Transverse colon (tissue), 3 donors: ENCODE results near the gene TRIB2.

Source experiments
- EP300 ChIP-seq: sonication (generic); formaldehyde crosslinking; IDR thresholded peaks from one replicate; pipeline ENCODE4 v1.6.1; 2017; ENCODE audit warnings: antibody characterized with exemption, low read depth
- POLR2A ChIP-seq: fragments of 450-650 bp; IDR thresholded peaks from one replicate; pipeline ENCODE4 v1.6.1; 2016; ENCODE audit warnings: antibody characterized with exemption, mild to moderate bottlenecking, moderate library complexity
- TF ChIP-seq, protein P1 (sequence below), 5 experiments: fragments of 200-600 bp in 3 of 5; fragments of 450-650 bp in 2 of 5; sonication (generic) in 3 of 5; IDR thresholded peaks; 1 replicate in 2 of 5; 2 replicates in 3 of 5; pipeline ENCODE4 v1.5.1; 2016 to 2017; ENCODE audit warnings: antibody characterized with exemption in 5 of 5, inconsistent platforms in 3 of 5, mild to moderate bottlenecking in 2 of 5, moderate library complexity in 1 of 5

DNA sequence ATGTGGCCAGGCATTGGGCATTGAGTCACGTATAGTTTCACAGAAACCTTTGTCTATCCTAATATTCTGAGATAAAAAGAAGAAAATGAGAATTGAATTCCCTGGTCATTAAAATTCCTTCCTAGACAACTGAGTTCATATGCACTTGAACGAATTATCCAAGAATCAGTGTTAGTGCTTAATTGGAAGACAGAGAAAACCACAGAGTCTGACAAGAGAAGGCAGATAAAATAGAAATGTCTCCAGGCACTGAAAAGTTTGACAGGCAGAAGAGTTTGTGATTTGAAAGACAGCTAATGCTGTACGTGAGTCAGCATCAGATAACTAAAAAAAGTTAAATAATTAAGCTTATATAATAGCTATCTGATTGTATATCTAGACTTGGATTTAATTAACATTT is 47.7 kb upstream of the TRIB2 start:
- TF ChIP-seq, protein P1, sequence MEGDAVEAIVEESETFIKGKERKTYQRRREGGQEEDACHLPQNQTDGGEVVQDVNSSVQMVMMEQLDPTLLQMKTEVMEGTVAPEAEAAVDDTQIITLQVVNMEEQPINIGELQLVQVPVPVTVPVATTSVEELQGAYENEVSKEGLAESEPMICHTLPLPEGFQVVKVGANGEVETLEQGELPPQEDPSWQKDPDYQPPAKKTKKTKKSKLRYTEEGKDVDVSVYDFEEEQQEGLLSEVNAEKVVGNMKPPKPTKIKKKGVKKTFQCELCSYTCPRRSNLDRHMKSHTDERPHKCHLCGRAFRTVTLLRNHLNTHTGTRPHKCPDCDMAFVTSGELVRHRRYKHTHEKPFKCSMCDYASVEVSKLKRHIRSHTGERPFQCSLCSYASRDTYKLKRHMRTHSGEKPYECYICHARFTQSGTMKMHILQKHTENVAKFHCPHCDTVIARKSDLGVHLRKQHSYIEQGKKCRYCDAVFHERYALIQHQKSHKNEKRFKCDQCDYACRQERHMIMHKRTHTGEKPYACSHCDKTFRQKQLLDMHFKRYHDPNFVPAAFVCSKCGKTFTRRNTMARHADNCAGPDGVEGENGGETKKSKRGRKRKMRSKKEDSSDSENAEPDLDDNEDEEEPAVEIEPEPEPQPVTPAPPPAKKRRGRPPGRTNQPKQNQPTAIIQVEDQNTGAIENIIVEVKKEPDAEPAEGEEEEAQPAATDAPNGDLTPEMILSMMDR (IDR thresholded peaks at IDR 0.05) = no peak
- no peak for TF ChIP-seq POLR2A
- TF ChIP-seq EP300 = no peak
